ENCODE measurements around the gene SMC1B. TPM values are rescaled to one million over a fixed set of nuclear protein-coding genes. Genes with fewer than 3 reads are reported as not detected.
A peak's percentile ranks its signal among the peaks of the same experiment; 100 is the strongest.

SMC1B gene
- polyA plus RNA-seq, 2 of the 4 experiments (the other 2 are of a cell fraction): 0.03 TPM; not detected in 1

DNA sequence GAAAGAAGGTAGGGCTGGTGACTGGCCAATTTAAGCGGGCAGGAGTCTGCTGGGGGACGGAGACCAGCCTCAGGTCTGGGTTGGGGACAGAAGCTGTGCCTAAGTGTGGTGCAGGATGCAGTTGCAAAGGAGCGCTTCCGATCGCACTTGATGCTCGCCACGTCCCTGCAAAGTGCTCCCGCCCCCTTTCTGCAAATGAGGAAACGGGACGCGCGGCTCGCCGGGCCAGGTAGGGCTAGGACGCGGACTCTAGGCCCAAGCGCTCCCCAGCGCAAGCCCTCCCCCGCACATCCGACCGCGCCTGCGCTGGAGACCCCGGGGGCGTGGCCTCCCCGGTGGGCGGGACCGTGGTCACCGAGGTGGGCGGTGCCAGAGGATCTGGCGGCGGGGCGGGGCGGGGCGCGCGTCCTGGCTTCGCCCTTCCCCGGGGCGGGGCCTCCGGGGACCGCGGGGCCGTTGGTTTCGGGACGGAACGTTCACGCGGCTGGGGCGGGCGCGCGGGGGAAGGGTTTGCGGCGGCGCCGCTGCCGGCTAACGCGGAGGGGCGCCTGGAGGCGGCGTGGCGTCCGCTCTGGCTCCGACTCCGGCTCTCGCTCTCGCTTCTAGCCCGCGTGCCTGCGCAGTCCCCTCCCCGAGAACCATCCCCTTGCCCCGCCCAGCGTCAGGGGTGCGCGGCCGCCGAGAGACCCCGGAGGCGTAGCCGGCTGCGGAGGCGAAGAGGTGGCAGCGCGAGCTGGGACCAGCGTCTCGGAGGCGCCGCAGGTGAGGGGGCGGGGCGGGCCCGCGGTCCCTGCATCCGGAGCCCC is 103.8 kb downstream of the SMC1B start, which contains the start of gene FAM118A:
Gene FAM118A (plus strand): TSS at position 513 of the 806 bp plus-strand sequence. CDS start 12,446 bp downstream, outside the sequence.
- Histone ChIP-seq H3K9me3 (no peaks in the 10 kb centered on the region), H3K4me1 (peaks cover 4% of the 10 kb centered on the region; the same call in 1 of the 3 replicates), H3K27ac (peak within 1 kb of the TSS; percentile 69 to 89), H3K4me3 (peak within 1 kb of the TSS; percentile 65), H3K4me2 (peak within 1 kb of the TSS; percentile 98)
- POLR2A ChIA-PET: no interaction called here
- peak; percentile 69 to 89 for DNase-seq (ENCODE audit: low read depth in 1 of 2, low spot score in 1 of 2)
- WGBS (ENCODE audit: missing lambda C conversion rate): 9% methylated on average over 12 of the region's 95 CpGs
- peak in 1 of 2 experiments; percentile 11; a peak in 1 of 5 replicates for TF ChIP-seq RAD21 (conservative IDR thresholded peaks at IDR 0.05 in 1 of 2, IDR thresholded peaks at IDR 0.05 in 1 of 2)
- TF ChIP-seq, protein P1, sequence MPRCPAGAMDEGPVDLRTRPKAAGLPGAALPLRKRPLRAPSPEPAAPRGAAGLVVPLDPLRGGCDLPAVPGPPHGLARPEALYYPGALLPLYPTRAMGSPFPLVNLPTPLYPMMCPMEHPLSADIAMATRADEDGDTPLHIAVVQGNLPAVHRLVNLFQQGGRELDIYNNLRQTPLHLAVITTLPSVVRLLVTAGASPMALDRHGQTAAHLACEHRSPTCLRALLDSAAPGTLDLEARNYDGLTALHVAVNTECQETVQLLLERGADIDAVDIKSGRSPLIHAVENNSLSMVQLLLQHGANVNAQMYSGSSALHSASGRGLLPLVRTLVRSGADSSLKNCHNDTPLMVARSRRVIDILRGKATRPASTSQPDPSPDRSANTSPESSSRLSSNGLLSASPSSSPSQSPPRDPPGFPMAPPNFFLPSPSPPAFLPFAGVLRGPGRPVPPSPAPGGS (IDR thresholded peaks at IDR 0.05): peak; percentile 40; the same call in 1 of the 3 replicates
- TF ChIP-seq JUNB (IDR thresholded peaks at IDR 0.05): no peak
- peak; percentile 55; the same call in 1 of the 2 replicates for TF ChIP-seq PHF8 (IDR thresholded peaks at IDR 0.05; ENCODE audit: borderline replicate concordance, low read depth)
- peak; percentile 74 for TF ChIP-seq POLR2A (IDR thresholded peaks at IDR 0.05; ENCODE audit: low read length)
- TF ChIP-seq, protein P2, sequence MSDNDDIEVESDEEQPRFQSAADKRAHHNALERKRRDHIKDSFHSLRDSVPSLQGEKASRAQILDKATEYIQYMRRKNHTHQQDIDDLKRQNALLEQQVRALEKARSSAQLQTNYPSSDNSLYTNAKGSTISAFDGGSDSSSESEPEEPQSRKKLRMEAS (IDR thresholded peaks at IDR 0.05): peak; percentile 52; the same call in 1 of the 2 replicates
- TF ChIP-seq ZSCAN20 (CRISPR knock-in tag; IDR thresholded peaks at IDR 0.05): no peak
- TF ChIP-seq JUN (IDR thresholded peaks at IDR 0.05): peak; percentile 27 to 71; a peak in 2 of 5 replicates
- TF ChIP-seq ZC3H11A (IDR thresholded peaks at IDR 0.05): no peak
- FAIRE-seq: no peak
- CTCF ChIA-PET: interaction anchor here (1.2 kb wide), 1 partner anchor 41 kb away, joined by 4 read pairs; no protein-coding TSS in a partner anchor
- ATAC-seq: peak; percentile 80 to 88

DNA sequence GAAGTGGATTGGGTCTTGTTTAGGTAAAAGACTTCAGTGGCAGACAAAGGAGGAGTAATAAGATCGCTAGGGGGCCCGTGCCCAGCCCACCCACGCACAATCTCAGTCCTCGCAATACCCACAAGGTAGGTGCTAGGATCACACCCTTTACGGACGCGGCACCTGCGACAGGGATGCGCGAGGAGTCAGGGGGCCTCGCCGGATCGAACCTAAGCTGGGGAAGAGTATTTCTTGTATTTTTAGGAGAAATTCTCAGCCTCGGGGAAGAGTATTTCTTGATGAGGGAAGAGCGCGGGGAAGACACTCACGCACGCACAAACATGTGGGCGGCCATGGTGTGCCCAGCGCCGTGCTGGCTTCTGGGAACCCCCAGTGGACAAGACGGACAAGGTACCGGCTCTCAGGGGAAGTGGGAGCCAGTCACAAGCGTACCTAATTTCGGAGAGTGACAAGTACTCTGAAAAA is 104.4 kb downstream of the SMC1B start:
- Histone ChIP-seq H3K4me2 (peak overlapping the region; percentile 72), H3K4me1 (peaks cover 4% of the 10 kb centered on the region; the same call in 1 of the 3 replicates), H3K4me3 (peak overlapping the region; percentile 65), H3K27ac (peak overlapping the region; percentile 61 to 89), H3K9me3 (no peaks in the 10 kb centered on the region)
- ATAC-seq (no peak), FAIRE-seq (no peak), DNase-seq (ENCODE audit: low read depth in 1 of 2, low spot score in 1 of 2) (no peak)
- ChIA-PET POLR2A (no interaction called here), CTCF (interaction anchor here (1.2 kb wide), 1 partner anchor 23 kb away, joined by 3 read pairs; no protein-coding TSS in a partner anchor)
- WGBS (ENCODE audit: missing lambda C conversion rate): 84% methylated on average over 25 of the region's 25 CpGs
- TF ChIP-seq PHF8 (IDR thresholded peaks at IDR 0.05; ENCODE audit: borderline replicate concordance, low read depth) (0 out of 2 replicates have a peak, but pooled peaks have one; percentile 31), FOXS1 (CRISPR knock-in tag; IDR thresholded peaks at IDR 0.05) (no peak)

DNA sequence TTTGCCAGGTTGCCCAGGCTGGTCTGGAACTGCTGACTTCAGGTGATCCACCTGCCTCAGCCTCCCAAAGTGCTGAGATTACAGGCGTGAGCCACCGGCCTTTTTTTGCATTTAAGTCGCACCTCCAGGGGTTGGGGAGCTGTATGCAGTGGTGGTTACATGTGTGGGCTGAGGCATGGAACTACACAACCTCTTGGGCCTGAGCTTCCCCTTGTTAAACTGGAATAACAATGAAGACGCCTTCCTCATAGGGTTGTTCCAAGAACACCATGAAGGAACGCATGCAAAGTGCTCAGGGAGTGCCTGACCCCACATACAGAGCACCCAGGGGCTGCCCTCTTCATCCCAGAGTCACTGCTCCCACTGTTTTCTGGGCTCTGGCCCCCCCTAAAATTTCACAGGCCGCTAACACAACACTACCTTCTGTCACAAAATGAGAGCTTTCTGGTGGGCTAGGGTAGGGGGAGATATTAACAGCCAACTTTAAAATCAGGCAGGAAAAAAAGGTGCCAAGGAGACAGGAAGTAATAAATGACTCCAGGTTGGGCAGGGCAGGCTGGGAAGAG is 104.9 kb downstream of the SMC1B start:
- no peak for DNase-seq (ENCODE audit: low read depth in 1 of 2, low spot score in 1 of 2)
- ChIA-PET POLR2A (no interaction called here), CTCF (interaction anchor here (0.6 to 1.2 kb wide), 3 partner anchors 22 to 1160 kb away, joined by 3 to 4 read pairs (median 3); no protein-coding TSS in a partner anchor)
- H3K4me2 ChIP-seq: no peak overlapping the region
- ATAC-seq: no peak
- no peak for FAIRE-seq
- H3K9me3 ChIP-seq: no peaks in the 10 kb centered on the region
- peak overlapping the region; percentile 61 to 89; a peak in 4 of 6 replicates for H3K27ac ChIP-seq
- H3K4me1 ChIP-seq: peaks cover 4% of the 10 kb centered on the region; the same call in 1 of the 3 replicates
- 79% methylated on average over 6 of the region's 6 CpGs for WGBS (ENCODE audit: missing lambda C conversion rate)
- TF ChIP-seq JUN (IDR thresholded peaks at IDR 0.05) (no peak), NR3C1 (IDR thresholded peaks at IDR 0.05) (no peak), HDAC2 (IDR thresholded peaks at IDR 0.05) (no peak), RFX5 (IDR thresholded peaks at IDR 0.05) (no peak)
- H3K4me3 ChIP-seq: no peak overlapping the region

DNA sequence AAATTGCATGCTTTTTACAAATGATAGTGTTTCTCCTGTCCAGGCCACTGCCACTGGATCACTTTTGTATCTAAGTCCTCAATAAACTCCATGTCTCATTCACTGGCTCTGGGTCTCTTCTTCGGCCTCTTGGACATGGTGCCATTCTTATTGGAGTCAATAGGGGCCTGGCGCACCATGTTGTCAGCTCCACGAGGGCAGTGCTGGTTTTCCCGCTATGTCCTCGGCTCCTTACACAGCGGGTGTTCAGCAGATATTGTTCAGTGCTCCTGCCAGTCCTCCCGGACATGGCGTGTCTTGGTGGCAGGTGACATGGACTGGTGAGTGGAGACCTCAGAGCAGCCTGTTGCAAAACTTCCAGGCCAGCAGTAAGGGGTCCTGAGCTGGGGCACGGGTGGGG is 107.3 kb downstream of the SMC1B start:
- ChIA-PET POLR2A (no interaction called here), CTCF (no interaction called here)
- no peak for FAIRE-seq
- H3K4me3 ChIP-seq: no peak overlapping the region
- H3K4me1 ChIP-seq: peaks cover 8% of the 10 kb centered on the region; the same call in 1 of the 3 replicates
- no peak overlapping the region for H3K4me2 ChIP-seq
- 93% methylated on average over 8 of the region's 9 CpGs for WGBS (ENCODE audit: missing lambda C conversion rate)
- H3K9me3 ChIP-seq: no peaks in the 10 kb centered on the region
- no peak for ATAC-seq
- DNase-seq (ENCODE audit: low read depth in 1 of 2, low spot score in 1 of 2): no peak
- no peak overlapping the region for H3K27ac ChIP-seq
- TF ChIP-seq JUNB (IDR thresholded peaks at IDR 0.05) (no peak), MAFK (IDR thresholded peaks at IDR 0.05; ENCODE audit: partially characterized antibody) (no peak), CHD4 (IDR thresholded peaks at IDR 0.05; ENCODE audit: borderline replicate concordance) (no peak), ZC3H11A (IDR thresholded peaks at IDR 0.05) (no peak), MAZ (IDR thresholded peaks at IDR 0.05; ENCODE audit: borderline replicate concordance, low read depth, low read length) (no peak), KDM5A (IDR thresholded peaks at IDR 0.05) (no peak), FOSB (CRISPR knock-in tag; IDR thresholded peaks at IDR 0.05) (no peak), CEBPB (IDR thresholded peaks at IDR 0.05) (no peak), JUN (IDR thresholded peaks at IDR 0.05) (no peak), EP300 (IDR thresholded peaks at IDR 0.05) (no peak), BHLHE40 (IDR thresholded peaks at IDR 0.05; ENCODE audit: low read depth, low read length) (no peak), HDAC2 (IDR thresholded peaks at IDR 0.05) (no peak), POLR2AphosphoS2 (conservative IDR thresholded peaks at IDR 0.05; ENCODE audit: low read length) (no peak)
- TF ChIP-seq, protein P3, sequence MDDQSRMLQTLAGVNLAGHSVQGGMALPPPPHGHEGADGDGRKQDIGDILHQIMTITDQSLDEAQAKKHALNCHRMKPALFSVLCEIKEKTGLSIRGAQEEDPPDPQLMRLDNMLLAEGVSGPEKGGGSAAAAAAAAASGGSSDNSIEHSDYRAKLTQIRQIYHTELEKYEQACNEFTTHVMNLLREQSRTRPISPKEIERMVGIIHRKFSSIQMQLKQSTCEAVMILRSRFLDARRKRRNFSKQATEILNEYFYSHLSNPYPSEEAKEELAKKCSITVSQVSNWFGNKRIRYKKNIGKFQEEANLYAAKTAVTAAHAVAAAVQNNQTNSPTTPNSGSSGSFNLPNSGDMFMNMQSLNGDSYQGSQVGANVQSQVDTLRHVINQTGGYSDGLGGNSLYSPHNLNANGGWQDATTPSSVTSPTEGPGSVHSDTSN (IDR thresholded peaks at IDR 0.05): no peak
- TF ChIP-seq, protein P4, sequence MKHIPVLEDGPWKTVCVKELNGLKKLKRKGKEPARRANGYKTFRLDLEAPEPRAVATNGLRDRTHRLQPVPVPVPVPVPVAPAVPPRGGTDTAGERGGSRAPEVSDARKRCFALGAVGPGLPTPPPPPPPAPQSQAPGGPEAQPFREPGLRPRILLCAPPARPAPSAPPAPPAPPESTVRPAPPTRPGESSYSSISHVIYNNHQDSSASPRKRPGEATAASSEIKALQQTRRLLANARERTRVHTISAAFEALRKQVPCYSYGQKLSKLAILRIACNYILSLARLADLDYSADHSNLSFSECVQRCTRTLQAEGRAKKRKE (CRISPR knock-in tag; IDR thresholded peaks at IDR 0.05; ENCODE audit: low read depth): no peak
- TF ChIP-seq, protein P1 (IDR thresholded peaks at IDR 0.05): no peak

Measured in A549 (cell line).